HepG2 (cell line): ENCODE results near the gene BLOC1S4.

Source experiments
- MIER2 ChIP-seq: IDR thresholded peaks from 2 replicates; pipeline ENCODE4 v1.6.1; 2016; ENCODE audit warnings: missing biosample characterization, missing genetic modification reagents
- ZNF644 ChIP-seq: IDR thresholded peaks from 2 replicates; pipeline ENCODE4 v1.6.1; 2016; ENCODE audit warnings: low read depth
- TF ChIP-seq, protein P1 (sequence below): fragments of 450-650 bp; IDR thresholded peaks from 2 replicates; pipeline ENCODE4 v1.6.1; 2017; ENCODE audit warnings: mild to moderate bottlenecking

DNA sequence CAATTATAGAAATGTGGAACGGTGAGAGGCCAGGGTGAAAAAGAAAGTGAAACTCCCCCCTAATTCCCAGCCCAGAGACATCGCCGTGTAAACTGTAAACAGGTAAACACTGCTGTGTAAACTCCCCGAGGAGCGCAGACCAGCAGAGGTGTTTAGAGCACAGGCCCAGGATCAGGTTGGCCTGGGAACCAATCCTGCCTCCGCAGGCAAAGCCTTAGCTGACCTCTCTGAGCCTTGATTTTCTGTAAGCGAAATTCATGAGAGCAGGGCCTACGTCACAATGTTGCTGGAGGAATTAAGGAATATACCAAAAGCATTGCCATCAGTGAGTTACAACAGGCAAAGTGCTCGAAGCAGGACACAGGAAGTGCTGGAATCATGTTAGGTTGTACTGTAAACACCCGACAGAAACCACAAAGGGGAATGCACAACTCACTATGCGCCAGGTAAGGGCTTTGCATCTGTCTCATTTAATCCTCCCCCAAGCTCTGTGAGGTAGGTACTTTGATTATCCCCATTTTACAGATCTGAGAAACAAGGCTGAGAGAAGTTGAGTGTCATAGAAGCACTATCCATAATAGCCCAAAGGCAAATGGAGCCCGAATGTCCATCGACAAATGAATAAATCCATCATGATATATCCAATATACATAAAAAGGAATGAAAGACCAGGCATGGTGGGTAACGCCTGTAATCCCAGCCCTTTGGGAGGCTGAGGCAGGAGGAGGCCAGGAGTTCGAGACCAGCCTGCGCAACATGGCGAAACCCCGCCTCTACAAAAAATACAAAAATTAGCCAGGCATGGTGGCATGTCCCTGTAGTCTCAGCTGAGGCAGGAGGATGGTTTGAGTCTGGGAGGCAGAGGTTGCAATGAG is 35.9 kb downstream of the BLOC1S4 start:
- TF ChIP-seq ZNF644, result no peak
- TF ChIP-seq, protein P1, sequence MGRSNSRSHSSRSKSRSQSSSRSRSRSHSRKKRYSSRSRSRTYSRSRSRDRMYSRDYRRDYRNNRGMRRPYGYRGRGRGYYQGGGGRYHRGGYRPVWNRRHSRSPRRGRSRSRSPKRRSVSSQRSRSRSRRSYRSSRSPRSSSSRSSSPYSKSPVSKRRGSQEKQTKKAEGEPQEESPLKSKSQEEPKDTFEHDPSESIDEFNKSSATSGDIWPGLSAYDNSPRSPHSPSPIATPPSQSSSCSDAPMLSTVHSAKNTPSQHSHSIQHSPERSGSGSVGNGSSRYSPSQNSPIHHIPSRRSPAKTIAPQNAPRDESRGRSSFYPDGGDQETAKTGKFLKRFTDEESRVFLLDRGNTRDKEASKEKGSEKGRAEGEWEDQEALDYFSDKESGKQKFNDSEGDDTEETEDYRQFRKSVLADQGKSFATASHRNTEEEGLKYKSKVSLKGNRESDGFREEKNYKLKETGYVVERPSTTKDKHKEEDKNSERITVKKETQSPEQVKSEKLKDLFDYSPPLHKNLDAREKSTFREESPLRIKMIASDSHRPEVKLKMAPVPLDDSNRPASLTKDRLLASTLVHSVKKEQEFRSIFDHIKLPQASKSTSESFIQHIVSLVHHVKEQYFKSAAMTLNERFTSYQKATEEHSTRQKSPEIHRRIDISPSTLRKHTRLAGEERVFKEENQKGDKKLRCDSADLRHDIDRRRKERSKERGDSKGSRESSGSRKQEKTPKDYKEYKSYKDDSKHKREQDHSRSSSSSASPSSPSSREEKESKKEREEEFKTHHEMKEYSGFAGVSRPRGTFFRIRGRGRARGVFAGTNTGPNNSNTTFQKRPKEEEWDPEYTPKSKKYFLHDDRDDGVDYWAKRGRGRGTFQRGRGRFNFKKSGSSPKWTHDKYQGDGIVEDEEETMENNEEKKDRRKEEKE, result no peak
- TF ChIP-seq MIER2 (CRISPR knock-in tag), result no peak
